IMR-90 (cell line): ENCODE measurements around the gene LOC101059915.

ENCODE experiments used
- BHLHE40 ChIP-seq: fragments of 150-350 bp; IDR thresholded peaks from 2 replicates; pipeline ENCODE4 v1.6.1; 2016; ENCODE audit warnings: mild to moderate bottlenecking, low read depth, low read length
- CTCF ChIP-seq: conservative IDR thresholded peaks from 2 replicates; pipeline ENCODE4 v1.5.1; 2012; ENCODE audit warnings: mild to moderate bottlenecking, low read depth, low read length, improper control_type of control experiment
- POLR2A ChIP-seq: IDR thresholded peaks from 2 replicates; pipeline ENCODE4 v1.6.1; 2012; ENCODE audit warnings: mild to moderate bottlenecking, low read depth, low read length

DNA sequence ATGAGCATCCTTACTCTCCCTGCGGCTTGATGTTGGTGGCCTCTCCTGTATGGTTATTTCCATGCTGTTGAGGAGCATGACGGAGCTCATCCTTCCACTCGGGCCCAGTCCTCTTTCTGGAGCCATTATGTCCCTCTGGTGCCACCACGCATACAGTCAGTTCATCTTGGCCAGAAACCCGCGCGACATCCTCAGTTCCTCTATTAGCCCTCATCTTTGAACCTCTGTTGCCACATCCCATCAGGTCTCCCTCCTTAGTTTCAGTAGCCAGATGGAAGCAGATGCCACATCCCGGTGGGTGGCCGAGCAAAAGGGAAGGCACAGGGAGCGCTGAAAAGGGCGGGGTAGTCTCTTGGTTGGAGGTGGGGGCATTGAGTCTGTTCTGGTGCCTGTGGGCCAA, 4.6 kb downstream of the LOC101059915 start:
- TF ChIP-seq CTCF (no peak), POLR2A (no peak), BHLHE40 (no peak)
